GM11168 (cell line): ENCODE data around the gene ZIK1.

Source experiments
- in situ Hi-C: fragments of 300-500 bp; cut with MboI; formaldehyde crosslinking; loops from one replicate; pipeline ENCODE4 v1.12.0; 2022; ENCODE audit warnings: low sequenced_read_pairs; ENCODE audit not compliant: unreplicated experiment

The ZIK1 gene

GRCh38 chr19:57583521-57584416 is at the start of gene ZIK1:
ZIK1 (plus strand) TSS chr19:57584145; CDS start chr19:57584357, 212 bp downstream.
- in situ Hi-C loops, result no loop called here

DNA sequence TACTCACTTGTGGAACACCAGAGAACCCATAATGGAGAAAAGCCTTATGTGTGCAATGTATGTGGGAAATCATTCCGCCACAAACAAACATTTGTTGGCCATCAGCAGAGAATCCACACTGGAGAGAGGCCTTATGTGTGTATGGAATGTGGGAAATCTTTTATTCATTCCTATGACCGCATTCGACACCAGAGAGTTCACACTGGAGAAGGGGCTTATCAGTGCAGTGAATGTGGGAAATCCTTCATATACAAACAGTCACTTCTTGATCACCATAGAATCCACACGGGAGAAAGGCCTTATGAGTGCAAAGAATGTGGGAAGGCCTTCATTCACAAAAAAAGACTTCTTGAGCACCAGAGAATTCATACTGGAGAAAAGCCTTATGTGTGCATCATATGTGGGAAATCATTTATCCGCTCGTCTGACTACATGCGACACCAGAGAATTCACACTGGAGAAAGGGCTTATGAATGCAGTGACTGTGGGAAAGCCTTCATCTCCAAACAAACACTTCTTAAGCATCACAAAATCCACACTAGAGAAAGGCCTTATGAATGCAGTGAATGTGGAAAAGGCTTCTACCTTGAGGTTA is 45.9 kb upstream of the ZIK1 start:
- in situ Hi-C loops, result no loop called here

- in situ Hi-C loops, result no loop called here
Observed at GRCh38 chr19:57546513-57546912, 37.4 kb upstream of the ZIK1 start.

- in situ Hi-C loops, result no loop called here
Observed at GRCh38 chr19:57552432-57552831, 31.5 kb upstream of the ZIK1 start.

- in situ Hi-C loops, result no loop called here
Observed at GRCh38 chr19:57557659-57558058, 26.3 kb upstream of the ZIK1 start.

DNA sequence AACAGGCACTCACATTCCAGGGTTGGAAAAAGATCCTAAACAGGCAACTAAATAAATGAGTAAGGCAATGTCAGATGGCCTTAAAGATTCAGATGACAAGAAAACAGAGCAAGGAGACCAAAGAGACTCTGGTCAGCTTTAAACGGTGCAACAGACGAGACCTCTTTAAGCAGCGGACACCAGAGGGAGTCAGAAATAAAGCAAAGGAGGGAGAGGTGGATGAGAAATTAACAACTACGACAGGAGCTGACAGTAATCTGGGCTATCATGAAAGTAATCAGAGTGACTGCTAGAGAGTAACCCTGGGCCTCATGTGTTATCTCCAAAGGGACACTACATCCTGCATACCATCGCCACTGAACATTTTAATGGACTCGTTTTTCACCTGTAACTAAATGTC is 25.4 kb upstream of the ZIK1 start:
- in situ Hi-C loops, result no loop called here

GRCh38 chr19:57559008-57559403 is 24.9 kb upstream of the ZIK1 start:
- in situ Hi-C loops, result no loop called here

- in situ Hi-C loops, result no loop called here
Observed at GRCh38 chr19:57559404-57560025, 24.4 kb upstream of the ZIK1 start, which contains the start of gene ZNF550. ZNF550 (minus strand) TSS chr19:57559863; CDS start chr19:57559682, 181 bp downstream.

DNA sequence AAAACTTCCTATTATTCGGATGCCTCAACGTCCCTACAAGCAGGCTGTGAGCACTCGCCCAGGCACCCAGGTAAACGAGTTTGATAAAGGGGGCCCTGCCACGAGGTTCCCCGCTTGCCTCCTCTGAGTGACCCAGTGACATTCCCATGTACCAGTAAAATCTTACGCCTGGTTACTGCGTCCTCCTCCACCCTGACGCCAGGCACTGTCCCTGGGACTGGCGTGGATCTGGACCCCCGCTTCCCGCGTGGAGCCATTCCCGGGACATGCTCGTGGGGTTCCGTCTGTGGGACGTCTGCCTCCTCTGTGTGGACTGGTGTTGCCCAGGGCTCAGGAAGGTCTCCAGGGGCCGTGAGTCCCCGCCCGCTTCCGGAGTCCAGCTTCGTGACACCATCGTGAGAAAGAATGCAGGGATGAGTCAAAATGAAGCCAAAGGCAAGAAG is 23.9 kb upstream of the ZIK1 start:
- in situ Hi-C loops, result no loop called here

DNA sequence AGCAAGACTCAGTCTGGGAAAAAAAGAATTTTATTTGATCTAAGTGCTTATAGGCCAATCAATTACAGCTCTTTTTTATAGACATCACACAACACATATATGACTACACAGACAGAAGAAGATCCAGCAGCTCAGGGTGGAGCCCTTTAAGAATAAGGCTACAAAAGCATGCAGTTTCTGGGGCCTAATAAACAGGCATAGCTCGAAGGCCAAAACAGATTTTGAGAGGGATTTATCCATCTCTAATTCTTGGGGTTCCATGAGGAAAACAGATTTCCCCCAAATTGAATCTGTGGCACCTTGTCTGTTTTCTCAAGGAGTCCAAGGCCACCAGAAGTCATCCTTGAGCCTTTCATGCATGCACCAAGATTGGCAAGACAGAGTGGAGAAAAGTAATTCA is 20.4 kb upstream of the ZIK1 start:
- in situ Hi-C loops, result no loop called here

GRCh38 chr19:57566396-57567265 is 17.3 kb upstream of the ZIK1 start:
- in situ Hi-C loops, result no loop called here

- in situ Hi-C loops, result no loop called here
Observed at GRCh38 chr19:57570707-57571106, 13.2 kb upstream of the ZIK1 start.

DNA sequence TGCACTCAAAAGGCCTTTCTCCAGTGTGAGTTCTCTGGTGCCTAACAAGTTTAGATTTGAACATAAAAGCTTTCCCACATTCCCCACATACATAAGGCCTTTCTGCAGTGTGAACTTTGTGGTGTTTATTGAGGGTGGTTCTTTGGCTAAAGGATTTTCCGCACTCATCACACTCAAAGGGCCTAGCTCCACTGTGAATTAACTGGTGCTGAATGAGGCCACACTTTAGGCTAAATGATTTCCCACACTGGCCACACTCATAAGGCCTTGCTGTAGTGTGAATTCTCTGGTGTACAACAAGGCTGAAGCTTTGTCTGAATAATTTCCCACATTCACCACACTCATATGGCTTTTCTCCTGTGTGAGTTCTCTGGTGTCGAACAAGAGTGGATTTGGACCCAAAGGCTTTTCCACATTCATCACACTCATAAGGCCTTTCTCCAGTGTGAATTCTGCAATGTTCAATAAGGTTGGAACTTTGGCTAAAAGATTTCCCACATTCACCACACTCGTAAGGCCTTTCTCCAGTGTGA is 11.5 kb upstream of the ZIK1 start:
- in situ Hi-C loops, result no loop called here

GRCh38 chr19:57576661-57577060 is 7.3 kb upstream of the ZIK1 start:
- in situ Hi-C loops, result no loop called here

- in situ Hi-C loops, result no loop called here
Observed at GRCh38 chr19:57578487-57579205, 5.3 kb upstream of the ZIK1 start, which contains the start of gene ZNF416. ZNF416 (minus strand) TSS chr19:57578911; CDS start chr19:57578704, 207 bp downstream.

GRCh38 chr19:57583104-57583520 is 833 bp upstream of the ZIK1 start:
- in situ Hi-C loops, result no loop called here

DNA sequence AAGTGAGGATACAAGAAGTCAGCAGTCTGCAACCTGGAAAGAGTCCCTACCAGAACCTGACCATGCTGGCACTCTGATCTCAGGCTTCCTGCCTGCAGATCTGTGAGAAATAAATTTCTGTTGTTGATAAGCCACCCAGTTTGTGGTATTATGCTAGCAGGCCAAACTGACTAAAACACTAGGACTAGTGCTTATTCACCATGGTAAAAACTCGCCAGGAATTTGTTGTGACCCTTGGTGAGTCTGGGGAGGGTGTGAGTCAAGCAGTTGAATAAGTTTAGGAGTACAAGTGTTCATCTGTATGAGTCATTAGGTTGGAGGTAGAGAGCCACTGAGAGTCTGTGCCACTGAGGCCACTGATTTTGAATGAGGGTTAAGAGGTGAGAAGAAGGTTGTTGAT is 3.6 kb downstream of the ZIK1 start:
- in situ Hi-C loops, result no loop called here

- in situ Hi-C loops, result no loop called here
Observed at GRCh38 chr19:57599377-57599760, 15.4 kb downstream of the ZIK1 start.

- in situ Hi-C loops, result no loop called here
Observed at GRCh38 chr19:57599761-57600383, 15.9 kb downstream of the ZIK1 start, which contains the start of gene ZNF530. ZNF530 (plus strand) TSS chr19:57599885; CDS start chr19:57604346, 4,461 bp downstream.
